CD4-positive, alpha-beta T cell (primary cell): ENCODE data around the gene VSNL1. TPM values are rescaled to one million over a fixed set of nuclear protein-coding genes. Genes with fewer than 3 reads are reported as not detected.

Source experiments
- ATAC-seq: fragments of 200-7000 bp; cut with Tn5 transposase; one replicate; pipeline ENCODE4 v1.10.0; 2022; ENCODE audit warnings: mild to moderate bottlenecking; ENCODE audit not compliant: poor library complexity
- CTCF ChIA-PET: fragments of 350-600 bp; sonication (Branson Sonifier 250); formaldehyde crosslinking; loops from one replicate; lab custom pipeline; 2021; ENCODE audit warnings: antibody characterized with exemption, inconsistent platforms; lab: Charles Lee
- POLR2A ChIA-PET: fragments of 350-600 bp; sonication (Branson Sonifier 250); formaldehyde crosslinking; loops from one replicate; lab custom pipeline; 2021; ENCODE audit warnings: antibody characterized with exemption, inconsistent platforms; lab: Charles Lee
- DNase-seq, 14 experiments: peaks; one replicate each; pipeline ENCODE4 v3.0.0-alpha.2; 2013 to 2020; ENCODE audit warnings: mixed read lengths in 2 of 14
- H3K27ac ChIP-seq, 2 donors: one replicate each; pipeline versions ENCODE4 v1.5.1 to v1.7.0; 2013; ENCODE audit warnings: low read length in 2 of 2, low read depth in 1 of 2, mild to moderate bottlenecking in 1 of 2
- H3K27me3 ChIP-seq, 2 experiments: 1 replicate in 1 of 2; 2 replicates in 1 of 2; pipeline versions ENCODE4 v1.6.1 to v1.7.0; 2013; ENCODE audit warnings: low read length in 2 of 2, control low read depth in 1 of 2, mild to moderate bottlenecking in 1 of 2, moderate library complexity in 1 of 2; ENCODE audit not compliant: insufficient read depth in 2 of 2, control insufficient read depth in 1 of 2
- H3K36me3 ChIP-seq: one replicate; pipeline ENCODE4 v1.6.1; 2013; ENCODE audit warnings: low read length, control low read depth; ENCODE audit not compliant: insufficient read depth
- H3K4me1 ChIP-seq: one replicate; pipeline ENCODE4 v1.6.1; 2013; ENCODE audit warnings: low read length, control low read depth; ENCODE audit not compliant: insufficient read depth
- H3K4me3 ChIP-seq: one replicate; pipeline ENCODE4 v1.5.1; 2013; ENCODE audit warnings: mild to moderate bottlenecking, low read length, moderate library complexity
- H3K9me3 ChIP-seq, 2 experiments: 1 replicate in 1 of 2; 2 replicates in 1 of 2; pipeline versions ENCODE4 v1.6.1 to v1.7.0; 2013; ENCODE audit warnings: low read length in 2 of 2, mild to moderate bottlenecking in 2 of 2, control low read depth in 1 of 2, moderate library complexity in 1 of 2; ENCODE audit not compliant: control insufficient read depth in 1 of 2, insufficient read depth in 1 of 2
- H3K27ac Mint-ChIP-seq: one replicate; pipeline ENCODE4 v1.8.0; 2020; ENCODE audit warnings: mixed read lengths
- H3K27me3 Mint-ChIP-seq: one replicate; pipeline ENCODE4 v1.8.0; 2021; ENCODE audit warnings: mixed read lengths
- H3K36me3 Mint-ChIP-seq: one replicate; pipeline ENCODE4 v1.8.0; 2021; ENCODE audit warnings: low read depth, mixed read lengths
- H3K4me1 Mint-ChIP-seq: one replicate; pipeline ENCODE4 v1.8.0; 2021; ENCODE audit warnings: low read depth, mixed read lengths
- H3K4me3 Mint-ChIP-seq: one replicate; pipeline ENCODE4 v1.8.0; 2020; ENCODE audit warnings: mild to moderate bottlenecking, mixed read lengths
- H3K9me3 Mint-ChIP-seq: one replicate; pipeline ENCODE4 v1.8.0; 2020; ENCODE audit warnings: mixed read lengths
- CTCF ChIP-seq: fragments of 200-600 bp; IDR thresholded peaks from one replicate; pipeline ENCODE4 v1.8.0; 2022; ENCODE audit warnings: antibody characterized with exemption, mild to moderate bottlenecking
- intact Hi-C, 2 experiments: fragments of 100-400 bp; cut with DNase I in 1 of 2; cut with micrococcal nuclease in 1 of 2; formaldehyde crosslinking; loops; one replicate each; pipeline versions ENCODE4 v1.15.1 to v1.9.0; 2023 to 2025; cut with DNase I, micrococcal nuclease
- total RNA-seq, 174 experiments: library from RNA in 2 of 174; stranded (reverse) in 2 of 174; gene quantifications; one replicate each; pipeline ENCODE4 v1.2.3 and lab custom pipeline; 2021 to 2026

The VSNL1 gene
- total RNA-seq, 2 experiments from 2014 or later, result not detected

GRCh38 chr2:17667898-17668297 lies 127.4 kb downstream of the VSNL1 start:
- Histone ChIP-seq H3K27ac (no peak overlapping the region), H3K27me3 (no peaks in the 10 kb centered on the region), H3K36me3 (peaks cover 34% of the 10 kb centered on the region), H3K4me3 (no peak overlapping the region), H3K9me3 (no peaks in the 10 kb centered on the region), H3K4me1 (no peaks in the 10 kb centered on the region)
- TF ChIP-seq CTCF, result no peak
- POLR2A ChIA-PET, result no interaction called here
- Mint-ChIP-seq H3K4me1 (no peaks in the 10 kb centered on the region), H3K27me3 (no peaks in the 10 kb centered on the region), H3K36me3 (peaks cover 61% of the 10 kb centered on the region), H3K9me3 (no peaks in the 10 kb centered on the region), H3K27ac (no peak overlapping the region), H3K4me3 (no peak overlapping the region)
- intact Hi-C loops, result no loop called here
- ATAC-seq (no peak), DNase-seq (no peak)
- CTCF ChIA-PET, result no interaction called here

GRCh38 chr2:17672583-17673317 lies 132.3 kb downstream of the VSNL1 start:
- CTCF ChIA-PET, result no interaction called here
- POLR2A ChIA-PET, result interaction anchor here (0.6 kb wide), 1 partner anchor 966 kb away, joined by 3 read pairs; no protein-coding TSS in a partner anchor
- Mint-ChIP-seq H3K27me3 (no peaks in the 10 kb centered on the region), H3K9me3 (no peaks in the 10 kb centered on the region), H3K36me3 (peaks cover 34% of the 10 kb centered on the region), H3K27ac (no peak overlapping the region), H3K4me3 (no peak overlapping the region), H3K4me1 (no peaks in the 10 kb centered on the region)
- ATAC-seq (no peak), DNase-seq (no peak)
- Histone ChIP-seq H3K9me3 (no peaks in the 10 kb centered on the region), H3K27me3 (no peaks in the 10 kb centered on the region), H3K4me1 (no peaks in the 10 kb centered on the region), H3K27ac (no peak overlapping the region), H3K4me3 (no peak overlapping the region), H3K36me3 (peaks cover 16% of the 10 kb centered on the region)
- intact Hi-C loops, result no loop called here
- TF ChIP-seq CTCF, result no peak

GRCh38 chr2:17674817-17675216 lies 134.3 kb downstream of the VSNL1 start:
- no peaks in the 10 kb centered on the region for H3K9me3 ChIP-seq
- peaks cover 6% of the 10 kb centered on the region for H3K36me3 ChIP-seq
- POLR2A ChIA-PET, result no interaction called here
- H3K4me1 ChIP-seq, result no peaks in the 10 kb centered on the region
- TF ChIP-seq CTCF, result no peak
- no peaks in the 10 kb centered on the region for H3K27me3 Mint-ChIP-seq
- ATAC-seq (no peak), DNase-seq (no peak)
- no peaks in the 10 kb centered on the region for H3K9me3 Mint-ChIP-seq
- peaks cover 32% of the 10 kb centered on the region for H3K36me3 Mint-ChIP-seq
- H3K27me3 ChIP-seq, result no peaks in the 10 kb centered on the region
- H3K27ac Mint-ChIP-seq, result no peak overlapping the region
- CTCF ChIA-PET, result no interaction called here
- H3K4me1 Mint-ChIP-seq, result no peaks in the 10 kb centered on the region
- no peak overlapping the region for H3K4me3 ChIP-seq
- intact Hi-C loops, result no loop called here
- H3K4me3 Mint-ChIP-seq, result no peak overlapping the region
- no peak overlapping the region for H3K27ac ChIP-seq
